ENCODE measurements around the gene EVI5.
"Not testable (repeated sequence)": the region's sequence is repeated elsewhere in the genome, so short reads cannot be mapped to it uniquely, and the experiment has no call there.

The EVI5 gene

DNA sequence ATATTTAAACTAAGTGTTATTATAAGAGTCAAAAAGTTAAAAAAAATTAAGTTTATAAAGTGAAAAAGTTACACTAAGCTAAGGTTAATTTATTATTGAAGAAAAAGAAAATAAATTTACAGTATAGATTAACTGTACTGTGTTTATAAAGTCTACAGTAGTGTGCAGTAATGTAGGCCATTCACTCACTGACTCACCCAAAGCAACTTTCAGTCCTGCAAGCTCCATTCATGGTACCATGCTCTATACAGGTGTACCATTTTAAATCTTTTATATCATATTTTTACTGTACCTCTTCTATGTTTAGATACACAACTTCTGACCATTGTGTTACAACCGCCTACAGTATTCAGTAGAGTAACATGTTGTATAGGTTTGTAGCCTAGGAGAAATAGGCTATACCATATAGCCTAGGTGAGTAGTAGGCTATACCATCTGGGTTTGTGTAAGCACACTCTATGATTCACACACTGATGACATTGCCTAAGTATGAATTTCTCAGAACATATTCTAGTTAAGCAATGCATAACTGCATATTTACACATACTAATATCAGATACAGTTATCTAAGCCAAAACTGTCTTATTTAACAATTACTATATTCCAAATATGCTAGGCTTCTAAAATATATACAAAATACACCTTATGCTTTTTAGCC is 217.6 kb downstream of the EVI5 start:
- no peak for DNase-seq

GRCh38 chr1:92563457-92564216 is 221.3 kb downstream of the EVI5 start:
- no peak for DNase-seq

DNA sequence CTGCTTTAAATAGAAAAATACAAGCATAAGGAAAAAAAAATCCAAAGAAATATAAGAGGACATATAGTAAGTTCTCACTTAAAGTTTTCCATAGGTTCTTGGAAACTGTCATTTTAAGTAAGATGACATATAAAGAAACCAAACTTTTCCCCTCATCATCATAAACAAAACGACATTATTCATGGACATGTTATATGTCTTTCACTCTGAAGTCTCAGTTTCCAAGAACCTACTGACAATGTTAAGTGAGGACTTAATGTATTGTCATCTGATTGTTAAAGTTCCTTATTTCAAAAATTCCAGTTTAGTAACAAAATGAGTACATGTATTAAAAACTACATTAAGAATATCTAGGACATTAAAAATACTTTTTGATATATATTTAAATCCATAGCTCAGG is 228.6 kb downstream of the EVI5 start:
- no peak for DNase-seq

- no peak for DNase-seq
These were observed 230.7 kb downstream of the EVI5 start for GRCh38 chr1:92554216-92554615.

DNA sequence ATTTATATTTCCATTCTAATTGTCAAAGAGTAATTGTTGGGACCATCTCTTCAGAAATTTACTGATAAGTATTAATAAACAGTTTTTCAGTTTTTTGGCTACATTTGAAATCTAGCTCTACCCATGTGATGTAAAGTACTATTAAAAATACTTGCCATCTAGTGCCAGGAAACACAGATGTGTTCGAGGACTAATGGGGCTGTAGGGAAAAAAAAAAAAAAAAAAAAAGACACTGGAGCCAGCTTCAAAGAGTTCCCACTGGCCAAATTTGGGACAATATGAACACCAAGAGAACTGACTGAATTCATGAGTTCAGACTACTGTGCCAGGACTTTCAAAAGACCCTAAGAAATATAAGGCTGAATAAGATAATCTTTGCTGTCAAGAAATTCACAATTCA is 233.0 kb downstream of the EVI5 start:
- no peak for DNase-seq

DNA sequence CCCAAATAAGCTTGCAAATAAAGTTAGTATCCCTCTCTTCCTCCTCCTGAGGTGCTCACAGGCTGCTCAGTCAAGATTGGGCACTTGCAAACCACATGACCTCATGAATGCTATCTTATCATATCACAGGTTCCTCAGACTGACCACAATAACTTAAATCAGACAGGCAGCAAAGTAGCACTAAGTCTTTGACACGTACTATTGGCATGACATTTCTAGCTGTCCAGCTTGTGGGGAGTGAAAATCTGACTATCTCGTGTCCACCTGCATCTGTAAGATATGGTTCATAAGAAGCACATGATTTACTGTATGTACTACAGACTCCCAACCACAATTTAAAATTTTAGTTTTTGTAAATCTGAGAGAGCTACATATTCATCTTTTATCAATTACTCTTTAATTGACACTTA is 240.1 kb downstream of the EVI5 start:
- DNase-seq = no peak

- DNase-seq = no peak
These were observed 241.5 kb downstream of the EVI5 start for GRCh38 chr1:92543131-92544055.

DNA sequence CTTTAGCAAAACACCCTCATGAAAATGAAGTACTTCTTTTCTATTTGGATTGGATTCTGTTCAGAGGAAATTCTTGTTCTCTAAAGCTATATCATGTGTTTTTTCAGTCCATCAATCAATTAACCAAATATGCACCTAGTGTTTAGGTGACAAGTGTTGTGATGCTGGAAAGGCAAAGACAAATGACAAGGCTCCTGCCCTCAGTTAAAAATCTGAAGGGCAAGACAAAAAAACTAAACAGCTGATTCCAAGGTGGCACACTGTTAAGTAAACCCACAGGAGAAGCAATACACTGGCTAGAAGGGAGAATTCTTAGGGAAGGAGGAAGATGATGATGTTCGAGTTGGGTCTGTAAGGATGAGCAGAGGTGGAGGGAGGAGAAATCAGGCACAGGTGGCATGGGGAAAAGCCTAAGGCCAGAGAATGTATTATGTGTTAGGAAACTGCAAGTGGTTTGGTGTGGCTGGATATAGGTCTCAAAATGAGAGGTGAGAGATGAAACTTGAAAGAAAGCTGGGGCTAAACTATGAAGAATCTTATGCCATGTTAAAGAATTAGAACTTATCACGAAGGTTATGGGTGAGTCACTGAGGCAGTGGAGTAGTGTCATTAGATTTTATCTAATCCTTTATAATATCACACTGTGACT is 246.4 kb downstream of the EVI5 start:
- no peak for DNase-seq

GRCh38 chr1:92538048-92538412 is 246.9 kb downstream of the EVI5 start:
- no peak for DNase-seq

GRCh38 chr1:92536980-92537884 is 247.7 kb downstream of the EVI5 start:
- no peak for DNase-seq

- DNase-seq = no peak
These were observed 248.5 kb downstream of the EVI5 start for GRCh38 chr1:92536211-92536979.

GRCh38 chr1:92532371-92532770 is 252.5 kb downstream of the EVI5 start:
- not testable (repeated sequence) for DNase-seq

- DNase-seq = not testable (repeated sequence)
These were observed 253.0 kb downstream of the EVI5 start for GRCh38 chr1:92531939-92532338.

GRCh38 chr1:92527670-92528069 is 257.2 kb downstream of the EVI5 start:
- DNase-seq = no peak

DNA sequence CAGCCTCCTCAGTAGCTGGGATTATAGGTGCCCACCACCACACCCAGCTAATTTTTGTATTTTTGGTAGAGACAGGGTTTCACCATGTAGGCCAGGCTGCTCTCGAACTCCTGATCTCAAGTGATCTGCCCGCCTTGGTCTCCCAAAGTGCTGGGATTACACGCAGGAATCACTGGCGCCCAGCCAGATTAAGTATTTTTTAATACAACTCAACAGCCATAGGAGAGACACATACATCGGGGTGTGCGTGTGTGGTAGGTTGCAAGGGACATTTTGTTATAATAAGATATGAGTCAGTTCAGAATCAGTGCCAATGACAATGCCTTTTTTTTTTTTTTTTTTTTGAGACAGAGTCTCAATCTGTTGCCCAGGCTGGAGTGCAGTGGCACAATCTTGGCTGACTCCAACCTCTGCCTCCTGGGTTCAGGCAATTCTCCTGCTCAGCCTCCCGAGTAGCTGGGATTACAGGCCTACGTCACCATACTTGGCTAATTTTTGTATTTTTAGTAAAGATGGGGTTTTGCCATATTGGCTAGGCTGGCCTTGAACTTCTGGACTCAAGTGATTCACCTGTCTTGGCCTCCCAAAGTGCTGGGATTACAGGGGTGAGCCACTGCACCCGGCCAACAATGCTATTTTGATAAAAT is 259.8 kb downstream of the EVI5 start:
- DNase-seq = not testable (repeated sequence)

- no peak for DNase-seq
These were observed 265.9 kb downstream of the EVI5 start for GRCh38 chr1:92519043-92519442.

- DNase-seq = no peak
These were observed 268.3 kb downstream of the EVI5 start for GRCh38 chr1:92516574-92516973.

- DNase-seq = no peak
These were observed 269.1 kb downstream of the EVI5 start for GRCh38 chr1:92515796-92516201.

DNA sequence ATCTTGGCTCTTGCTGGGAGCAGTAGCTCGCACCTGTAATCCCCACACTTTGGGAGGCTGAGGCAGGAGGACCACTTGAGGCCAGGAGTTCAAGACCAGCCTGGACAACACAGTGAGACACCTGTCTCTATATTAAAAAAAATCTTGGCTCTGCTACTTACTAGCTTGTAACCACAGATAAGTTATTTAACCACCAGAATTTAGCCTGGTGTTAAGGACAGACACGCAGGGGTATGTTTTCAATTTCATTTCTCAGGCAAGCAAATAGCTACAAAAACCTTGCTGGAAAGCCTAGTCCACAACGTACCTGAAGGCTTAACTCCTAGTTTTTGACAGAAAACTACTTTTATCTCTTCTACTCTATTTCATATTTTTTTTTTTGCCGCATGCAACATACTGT is 273.4 kb downstream of the EVI5 start:
- no peak for DNase-seq

DNA sequence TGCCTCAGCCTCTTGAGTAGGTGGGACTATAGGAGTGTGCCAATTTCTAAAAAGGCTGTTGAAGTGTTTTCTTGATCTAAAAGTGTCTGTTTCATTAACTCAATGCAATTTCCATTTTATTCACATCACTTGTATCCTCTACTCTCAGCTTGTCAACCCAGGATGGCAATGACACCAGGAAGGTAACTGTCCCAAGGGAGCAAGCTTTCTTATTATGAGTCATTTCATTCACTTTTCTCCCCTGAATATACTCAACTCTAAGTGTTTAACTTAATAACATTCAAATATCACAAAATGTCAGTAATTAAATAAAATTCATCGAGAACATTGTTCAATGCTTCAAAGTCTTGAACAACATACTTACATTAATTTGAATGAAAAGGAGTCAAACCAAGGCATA is 275.3 kb downstream of the EVI5 start:
- no peak for DNase-seq

All from midbrain (tissue), 1 donor.